Thyroid gland (tissue), 4 donors: ENCODE results near the gene RNGTT.

Source experiments
- CTCF ChIP-seq, 6 experiments: fragments of 200-600 bp in 3 of 6; fragments of 450-650 bp in 3 of 6; sonication (generic) in 3 of 6; IDR thresholded peaks; one replicate each; pipeline ENCODE4 v1.5.1; 2016 to 2019; ENCODE audit warnings: antibody characterized with exemption in 6 of 6, mild to moderate bottlenecking in 2 of 6, inconsistent platforms in 1 of 6, moderate library complexity in 1 of 6
- POLR2A ChIP-seq, 2 donors: fragments of 450-650 bp; IDR thresholded peaks; one replicate each; pipeline ENCODE4 v1.6.1; 2017; ENCODE audit warnings: antibody characterized with exemption in 2 of 2, mild to moderate bottlenecking in 2 of 2, moderate library complexity in 1 of 2

GRCh38 chr6:88641178-88641903 is 322.1 kb downstream of the RNGTT start:
- no peak for TF ChIP-seq POLR2A (IDR thresholded peaks at IDR 0.05)
- TF ChIP-seq CTCF (IDR thresholded peaks at IDR 0.05), result no peak
